Upper lobe of right lung (tissue), 1 donor: Measurements from ENCODE around the gene ZNF205. TPM values are rescaled to one million over a fixed set of nuclear protein-coding genes. Genes with fewer than 3 reads are reported as not detected.

Source experiments
- ATAC-seq: fragments of 200-7000 bp; cut with Tn5 transposase; one replicate; pipeline ENCODE4 v1.9.1; 2020; ENCODE audit warnings: mild to moderate bottlenecking, moderate library complexity
- DNase-seq: peaks from one replicate; pipeline ENCODE4 v3.0.0-alpha.2; 2020
- H3K27ac ChIP-seq: fragments of 200-600 bp; one replicate; pipeline ENCODE4 v1.8.0; 2022
- H3K27me3 ChIP-seq: fragments of 200-600 bp; one replicate; pipeline ENCODE4 v1.8.0; 2022; ENCODE audit warnings: mild to moderate bottlenecking
- H3K36me3 ChIP-seq: fragments of 200-600 bp; one replicate; pipeline ENCODE4 v1.8.0; 2022
- H3K4me1 ChIP-seq: fragments of 200-600 bp; one replicate; pipeline ENCODE4 v1.8.0; 2022
- H3K4me3 ChIP-seq: fragments of 200-600 bp; one replicate; pipeline ENCODE4 v1.8.0; 2022; ENCODE audit warnings: mild to moderate bottlenecking
- H3K9me3 ChIP-seq: fragments of 200-600 bp; one replicate; pipeline ENCODE4 v1.8.0; 2022
- intact Hi-C: fragments of 100-400 bp; cut with DNase I; formaldehyde crosslinking; loops from one replicate; pipeline ENCODE4 v1.11.0; 2022
- total RNA-seq: library from RNA; stranded (reverse); fragmentation: NEBNext Ultra II Directional; extraction: Animal tissue kit (Norgen Biotek cat#: 25700); gene quantifications from one replicate; pipeline ENCODE4 v1.2.1, GENCODE V29; 2021
- TF ChIP-seq, protein P1 (sequence below): fragments of 200-600 bp; IDR thresholded peaks from one replicate; pipeline ENCODE4 v1.8.0; 2022; ENCODE audit warnings: antibody characterized with exemption
- donor health status: DM: no; HTN: yes; CAD: no; lungs with severe emphysema.

Gene ZNF205
- total RNA-seq, 1 donor from 2014 or later, result 11.7 TPM

GRCh38 chr16:3122926-3123570 is 10.7 kb downstream of the ZNF205 start:
- Histone ChIP-seq H3K4me1 (peaks cover 6% of the 10 kb centered on the region), H3K27ac (no peak overlapping the region), H3K36me3 (peaks cover 18% of the 10 kb centered on the region), H3K9me3 (no peaks in the 10 kb centered on the region), H3K4me3 (no peak overlapping the region), H3K27me3 (no peaks in the 10 kb centered on the region)
- intact Hi-C loops, result no loop called here
- ATAC-seq (no peak), DNase-seq (no peak)
- TF ChIP-seq, protein P1, sequence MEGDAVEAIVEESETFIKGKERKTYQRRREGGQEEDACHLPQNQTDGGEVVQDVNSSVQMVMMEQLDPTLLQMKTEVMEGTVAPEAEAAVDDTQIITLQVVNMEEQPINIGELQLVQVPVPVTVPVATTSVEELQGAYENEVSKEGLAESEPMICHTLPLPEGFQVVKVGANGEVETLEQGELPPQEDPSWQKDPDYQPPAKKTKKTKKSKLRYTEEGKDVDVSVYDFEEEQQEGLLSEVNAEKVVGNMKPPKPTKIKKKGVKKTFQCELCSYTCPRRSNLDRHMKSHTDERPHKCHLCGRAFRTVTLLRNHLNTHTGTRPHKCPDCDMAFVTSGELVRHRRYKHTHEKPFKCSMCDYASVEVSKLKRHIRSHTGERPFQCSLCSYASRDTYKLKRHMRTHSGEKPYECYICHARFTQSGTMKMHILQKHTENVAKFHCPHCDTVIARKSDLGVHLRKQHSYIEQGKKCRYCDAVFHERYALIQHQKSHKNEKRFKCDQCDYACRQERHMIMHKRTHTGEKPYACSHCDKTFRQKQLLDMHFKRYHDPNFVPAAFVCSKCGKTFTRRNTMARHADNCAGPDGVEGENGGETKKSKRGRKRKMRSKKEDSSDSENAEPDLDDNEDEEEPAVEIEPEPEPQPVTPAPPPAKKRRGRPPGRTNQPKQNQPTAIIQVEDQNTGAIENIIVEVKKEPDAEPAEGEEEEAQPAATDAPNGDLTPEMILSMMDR, result no peak

DNA sequence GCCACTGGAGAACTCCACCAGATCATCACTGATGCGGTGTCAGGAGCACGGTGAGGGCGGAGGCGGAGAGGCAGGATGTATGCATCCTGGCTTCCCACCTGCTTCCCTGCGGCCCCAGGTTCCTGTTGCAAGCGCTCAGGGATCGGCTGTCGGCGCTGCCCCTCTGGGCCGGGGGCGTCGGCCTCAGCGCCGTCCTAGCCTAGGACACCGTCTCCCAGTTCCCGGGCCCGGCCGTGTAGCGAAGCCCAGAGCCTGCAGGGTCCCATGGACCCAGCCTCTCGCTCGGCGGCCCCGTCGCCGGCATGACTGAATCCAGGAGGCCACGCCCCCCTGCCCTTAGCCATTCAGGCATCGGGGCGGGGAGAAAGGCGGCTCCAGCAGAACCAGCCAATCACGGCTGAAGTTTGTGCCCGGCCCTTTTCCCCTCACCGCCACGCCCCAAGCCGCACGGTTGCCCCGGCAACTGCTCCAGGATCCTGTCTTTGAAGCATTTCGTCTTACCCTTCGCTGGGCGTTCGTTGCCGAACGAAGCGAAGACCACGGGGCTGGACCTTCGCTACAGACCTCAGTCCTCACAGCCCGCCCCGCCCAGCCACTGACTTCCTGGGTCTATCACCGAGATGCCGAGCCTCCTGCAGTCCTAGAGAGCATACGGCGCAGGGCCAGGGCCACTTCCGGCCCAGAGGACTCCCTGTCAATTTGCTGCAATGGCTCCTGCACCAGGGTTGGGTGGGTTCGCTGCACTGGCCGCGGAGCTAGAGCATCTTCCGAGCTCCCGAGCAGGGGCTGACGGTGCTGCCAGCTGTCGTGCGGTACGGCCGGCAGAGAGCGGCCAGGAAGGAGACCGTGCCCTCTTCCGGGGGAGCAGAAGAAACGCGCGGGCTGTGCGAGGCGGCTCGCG is 11.8 kb downstream of the ZNF205 start:
- TF ChIP-seq, protein P1, result peak; percentile 33
- Histone ChIP-seq H3K36me3 (peaks cover 16% of the 10 kb centered on the region), H3K27ac (peak overlapping the region; percentile 83), H3K4me3 (peak overlapping the region; percentile 84), H3K4me1 (peaks cover 13% of the 10 kb centered on the region), H3K9me3 (no peaks in the 10 kb centered on the region), H3K27me3 (no peaks in the 10 kb centered on the region)
- intact Hi-C loops, result no loop called here
- ATAC-seq (peak; percentile 97), DNase-seq (peak; percentile 98)

DNA sequence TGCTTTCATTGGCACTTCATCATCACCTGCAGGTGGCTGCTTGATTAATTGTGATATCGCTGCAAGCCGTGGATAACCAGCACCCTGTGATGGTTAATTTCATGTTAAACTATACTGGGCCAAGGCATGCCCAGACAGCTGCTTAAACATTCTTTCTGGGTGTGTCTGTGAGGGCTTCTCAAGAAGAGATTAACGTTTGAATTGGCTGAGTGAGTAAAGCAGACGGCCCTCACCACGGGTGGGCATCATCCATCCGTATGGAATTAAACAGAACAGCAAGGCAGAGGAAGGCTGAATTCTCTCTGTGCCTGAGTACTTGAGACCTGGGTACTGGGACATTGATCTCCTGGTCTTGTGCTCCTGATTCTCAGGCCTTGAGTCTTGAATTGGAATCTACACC is 15.4 kb downstream of the ZNF205 start:
- no peak overlapping the region for H3K27ac ChIP-seq
- no peak overlapping the region for H3K4me3 ChIP-seq
- intact Hi-C loops, result no loop called here
- no peak for ATAC-seq
- no peaks in the 10 kb centered on the region for H3K27me3 ChIP-seq
- H3K9me3 ChIP-seq, result no peaks in the 10 kb centered on the region
- TF ChIP-seq, protein P1, result no peak
- peaks cover 23% of the 10 kb centered on the region for H3K4me1 ChIP-seq
- no peak for DNase-seq
- peaks cover 12% of the 10 kb centered on the region for H3K36me3 ChIP-seq

DNA sequence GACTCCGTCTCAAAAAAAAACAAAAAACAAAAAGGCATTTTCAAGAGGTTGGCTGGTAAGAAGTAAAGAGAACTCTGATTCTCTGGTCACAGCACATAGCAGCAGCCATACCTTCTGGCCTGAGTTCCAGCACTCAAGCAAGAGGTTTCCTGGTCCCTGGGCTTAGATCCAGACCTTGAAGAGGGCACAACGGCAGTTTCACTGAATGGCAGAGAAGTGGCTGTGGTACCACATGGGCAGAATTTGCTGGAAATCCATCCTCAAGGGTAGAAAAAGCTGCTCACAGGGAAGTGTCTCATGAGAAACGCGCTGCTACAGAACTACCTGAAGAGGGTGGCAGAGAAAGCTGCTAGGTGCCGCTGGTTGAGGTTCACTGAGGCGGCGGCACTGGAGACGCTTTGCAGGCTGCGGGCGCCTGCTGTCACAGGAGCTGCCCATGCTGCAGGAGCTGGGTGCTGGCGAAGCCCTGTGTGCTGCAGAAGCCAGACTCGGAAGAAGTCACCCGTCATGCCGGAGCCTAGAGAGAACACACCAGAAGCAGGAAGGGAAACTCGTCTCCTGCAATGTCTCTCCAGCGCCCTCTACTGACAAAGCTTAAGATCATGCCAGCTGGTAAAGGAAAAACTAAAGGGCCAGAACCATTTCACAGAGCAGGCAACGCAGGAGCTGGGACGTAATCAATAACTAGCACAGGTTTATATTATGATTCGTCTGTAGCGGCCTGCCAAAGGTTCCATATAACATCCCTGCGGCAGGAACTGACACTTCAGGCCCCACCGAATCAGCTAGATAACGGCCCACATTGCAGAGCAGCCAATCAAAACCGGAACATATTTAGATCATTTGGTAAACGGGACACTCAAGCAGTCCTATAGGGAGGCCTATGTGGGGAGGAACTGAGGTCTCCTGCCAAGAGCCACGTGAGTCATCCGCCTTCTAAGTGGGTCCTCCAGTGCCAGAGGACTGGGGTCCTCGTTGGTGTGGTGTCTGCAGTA is 17.0 kb downstream of the ZNF205 start:
- TF ChIP-seq, protein P1, result peak; percentile 90
- no peaks in the 10 kb centered on the region for H3K9me3 ChIP-seq
- intact Hi-C loops, result no loop called here
- peaks cover 31% of the 10 kb centered on the region for H3K4me1 ChIP-seq
- H3K27ac ChIP-seq, result peak overlapping the region; percentile 59
- ATAC-seq, result peak; percentile 91
- no peaks in the 10 kb centered on the region for H3K27me3 ChIP-seq
- peaks cover 12% of the 10 kb centered on the region for H3K36me3 ChIP-seq
- DNase-seq, result peak; percentile 82
- H3K4me3 ChIP-seq, result peak overlapping the region; percentile 54

- H3K4me1 ChIP-seq, result peaks cover 41% of the 10 kb centered on the region
- peak; percentile 68 for DNase-seq
Observed at GRCh38 chr16:3131755-3132377, 19.5 kb downstream of the ZNF205 start.

More at GRCh38 chr16:3131755-3132377, 19.5 kb downstream of the ZNF205 start:
- TF ChIP-seq, protein P1, result peak; percentile 51
- Histone ChIP-seq H3K27ac (no peak overlapping the region), H3K9me3 (no peaks in the 10 kb centered on the region), H3K27me3 (no peaks in the 10 kb centered on the region), H3K36me3 (peaks cover 12% of the 10 kb centered on the region), H3K4me3 (no peak overlapping the region)
- intact Hi-C loops, result no loop called here
- peak; percentile 33 for ATAC-seq
